HG03442 (cell line): ENCODE results near the gene PDE4B.
"Not testable (repeated sequence)": the region's sequence is repeated elsewhere in the genome, so short reads cannot be mapped to it uniquely, and the experiment has no call there.

Experiments
- ATAC-seq: cut with Tn5 transposase; IDR thresholded peaks from one replicate; pipeline ENCODE4 v1.9.1; 2021; ENCODE audit warnings: mild to moderate bottlenecking, moderate library complexity; ENCODE audit not compliant: unreplicated experiment

The PDE4B gene

DNA sequence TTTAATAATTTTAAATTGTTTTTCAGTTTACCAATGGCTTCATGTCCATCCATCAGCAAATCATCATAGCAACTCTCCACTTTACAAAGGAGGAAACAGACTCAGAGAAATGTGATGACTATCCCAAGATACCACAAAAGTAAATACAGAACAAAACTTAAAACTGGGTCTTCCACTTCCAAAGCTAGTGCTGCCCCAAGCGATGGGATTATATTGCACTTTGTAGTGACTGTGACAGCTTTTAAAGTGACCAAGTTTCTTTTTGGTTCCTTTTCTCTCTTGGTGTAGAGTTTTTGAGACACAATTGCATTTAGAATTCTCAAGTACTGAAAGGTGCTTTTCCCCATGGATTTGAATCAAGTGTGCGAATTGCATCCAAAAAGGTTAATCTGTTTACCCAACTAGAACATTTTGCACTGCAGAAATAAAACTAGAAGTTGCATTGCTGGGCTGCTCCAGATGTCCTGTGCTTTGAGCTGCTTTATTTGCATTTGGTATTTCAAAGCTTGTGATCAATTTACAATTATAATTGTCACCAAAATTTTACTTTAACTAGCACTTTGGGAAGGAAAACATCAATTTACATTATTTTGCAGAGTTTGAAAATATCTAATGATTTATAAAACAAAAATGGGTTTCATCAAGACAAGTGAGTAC lies 320.2 kb downstream of the PDE4B start:
- ATAC-seq = no peak

DNA sequence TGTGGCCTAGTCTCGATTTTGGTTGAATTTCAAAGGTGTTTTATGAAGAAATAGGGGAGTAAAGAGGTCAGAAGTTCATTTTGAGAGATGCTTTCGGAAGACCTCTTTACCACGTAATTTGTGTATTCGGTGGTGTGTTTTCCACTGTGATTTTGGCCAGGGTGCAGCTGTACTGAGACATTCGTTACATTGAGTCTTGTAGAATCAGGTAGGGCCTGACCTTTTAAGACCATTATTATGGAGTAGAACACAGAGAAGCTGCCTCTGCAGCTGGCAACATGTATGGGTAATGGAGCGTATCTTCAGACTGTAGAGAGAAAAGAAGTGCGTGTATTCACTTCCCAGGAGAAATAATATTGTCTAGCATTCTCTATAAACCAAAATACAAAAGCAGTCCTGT lies 326.5 kb downstream of the PDE4B start:
- ATAC-seq = no peak

DNA sequence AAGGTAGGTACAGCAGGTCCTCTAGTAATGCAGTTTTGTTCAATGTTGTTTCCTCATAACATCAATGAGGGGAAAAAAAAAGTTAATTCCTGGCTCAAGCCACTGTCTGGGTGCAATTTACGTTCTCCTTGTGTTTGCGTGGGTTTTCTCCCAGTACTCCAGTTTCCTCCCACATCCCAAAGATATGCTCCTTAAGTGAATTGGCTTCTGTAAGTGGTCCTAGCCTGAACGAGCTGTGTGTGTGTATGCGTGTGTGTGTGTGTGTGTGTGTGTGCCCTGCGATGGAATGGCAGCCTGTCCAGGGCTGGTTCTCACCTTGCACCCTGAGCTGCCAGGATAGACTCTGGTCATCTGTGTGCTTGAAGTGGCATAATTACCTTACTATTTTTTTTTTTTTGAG lies 332.0 kb downstream of the PDE4B start:
- ATAC-seq = no peak

DNA sequence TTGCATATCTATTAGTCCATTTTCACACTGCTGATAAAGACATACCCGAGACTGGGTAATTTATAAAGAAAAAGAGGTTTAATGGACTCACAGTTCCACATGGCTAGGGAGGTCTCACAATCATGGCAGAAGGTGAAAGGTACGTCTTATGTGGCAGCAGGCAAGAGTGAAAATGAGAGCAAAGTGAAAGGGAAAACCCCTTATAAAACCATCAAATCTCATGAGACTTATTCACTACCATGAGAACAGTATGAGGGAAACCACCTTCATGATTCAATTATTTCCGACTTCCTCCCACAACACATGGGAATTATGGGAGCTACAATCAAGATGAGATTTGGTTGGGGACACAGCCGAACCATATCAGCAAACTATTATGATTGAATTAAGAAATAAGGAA lies 335.9 kb downstream of the PDE4B start:
- not testable (repeated sequence) for ATAC-seq

DNA sequence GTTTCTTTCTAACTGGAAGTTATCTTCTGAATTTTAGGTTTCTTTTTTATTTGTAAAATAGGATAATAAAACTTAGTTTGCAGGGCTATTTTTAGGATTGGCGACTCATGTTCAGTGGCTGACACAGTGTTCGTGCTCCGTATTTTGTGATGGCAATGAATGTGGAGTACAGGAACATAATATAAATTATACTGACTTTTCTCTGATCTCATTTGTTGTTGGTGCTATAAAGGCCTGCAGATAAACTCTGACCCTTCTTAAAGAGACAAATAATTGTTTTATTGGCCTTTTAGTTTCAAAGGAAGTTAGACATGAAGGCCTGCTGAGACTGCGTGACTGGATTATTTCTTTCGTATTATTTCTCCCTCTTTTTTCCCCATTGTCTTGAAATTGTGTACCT lies 339.6 kb downstream of the PDE4B start:
- no peak for ATAC-seq

DNA sequence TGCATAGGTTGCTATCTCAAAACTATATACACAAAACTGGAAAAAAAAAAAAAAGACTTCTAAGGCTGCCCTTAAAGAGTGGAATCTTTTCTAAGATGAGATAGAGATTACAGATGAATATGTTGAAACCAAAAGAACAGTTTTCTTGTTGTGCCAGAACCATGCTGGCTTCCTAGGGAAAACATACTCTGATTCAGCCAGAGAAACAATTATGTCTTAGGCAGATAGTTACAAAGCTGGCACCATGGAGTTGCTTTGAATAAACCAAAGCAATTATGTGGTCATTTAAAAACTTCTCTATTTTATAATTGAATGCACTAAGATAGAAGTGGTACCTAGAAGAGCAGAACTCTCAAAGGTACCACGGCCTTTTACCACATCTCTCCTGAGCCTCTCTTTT lies 341.3 kb downstream of the PDE4B start:
- ATAC-seq = no peak

DNA sequence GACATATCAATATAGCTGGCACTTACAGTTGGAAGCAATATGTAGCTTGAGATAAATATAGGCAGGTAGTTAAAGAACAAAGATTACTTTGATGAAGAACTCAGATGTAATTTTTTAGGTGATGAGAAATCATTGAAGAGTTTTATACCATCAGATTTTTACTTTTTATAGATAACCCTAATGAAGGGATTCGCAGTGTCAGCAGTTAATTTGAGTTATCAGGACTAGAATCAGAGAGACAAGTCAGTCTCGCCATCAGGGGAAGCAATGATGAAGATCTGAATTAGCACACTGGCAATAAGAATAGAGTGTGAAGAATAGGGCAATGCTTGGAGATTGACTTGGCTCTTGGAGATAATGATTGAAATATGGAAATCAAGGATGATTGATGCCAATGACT lies 342.5 kb downstream of the PDE4B start:
- ATAC-seq = no peak

DNA sequence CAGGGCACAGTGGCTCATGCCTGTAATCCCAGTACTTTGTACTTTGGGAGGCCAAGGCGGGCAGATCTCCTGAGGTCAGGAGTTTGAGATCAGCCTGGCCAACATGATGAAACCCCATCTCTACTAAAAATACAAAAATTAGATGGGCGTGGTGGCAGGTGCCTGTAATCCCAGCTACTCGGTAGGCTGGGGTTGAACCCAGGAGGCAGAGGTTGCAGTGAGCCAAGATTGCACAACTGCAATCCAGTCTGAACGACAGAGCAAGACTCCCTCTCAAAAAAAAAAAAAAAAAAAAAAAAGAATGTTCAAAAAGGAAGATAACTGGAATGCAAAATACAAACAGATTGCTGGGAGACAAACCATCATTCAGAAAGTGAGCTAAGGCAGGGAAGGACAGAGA lies 343.7 kb downstream of the PDE4B start:
- not testable (repeated sequence) for ATAC-seq

DNA sequence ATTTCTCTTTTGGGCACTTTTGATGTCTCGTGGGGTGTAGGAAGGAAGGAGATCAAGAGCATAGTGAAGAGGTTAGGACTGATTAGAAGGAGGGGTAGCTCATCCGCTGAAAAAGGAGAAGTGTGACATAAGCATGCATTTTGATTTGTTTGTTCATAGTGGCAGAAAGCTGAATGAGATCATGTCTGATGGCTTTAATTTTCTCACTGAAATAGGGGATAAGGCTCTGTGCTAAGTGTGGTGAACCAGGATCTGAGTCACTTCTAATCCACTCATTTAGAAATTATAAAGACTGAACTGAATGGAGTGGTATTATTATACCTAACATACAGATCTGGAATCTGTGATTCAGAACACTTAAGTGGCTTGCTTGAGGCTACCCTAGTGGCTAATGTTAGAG lies 344.5 kb downstream of the PDE4B start:
- no peak for ATAC-seq

DNA sequence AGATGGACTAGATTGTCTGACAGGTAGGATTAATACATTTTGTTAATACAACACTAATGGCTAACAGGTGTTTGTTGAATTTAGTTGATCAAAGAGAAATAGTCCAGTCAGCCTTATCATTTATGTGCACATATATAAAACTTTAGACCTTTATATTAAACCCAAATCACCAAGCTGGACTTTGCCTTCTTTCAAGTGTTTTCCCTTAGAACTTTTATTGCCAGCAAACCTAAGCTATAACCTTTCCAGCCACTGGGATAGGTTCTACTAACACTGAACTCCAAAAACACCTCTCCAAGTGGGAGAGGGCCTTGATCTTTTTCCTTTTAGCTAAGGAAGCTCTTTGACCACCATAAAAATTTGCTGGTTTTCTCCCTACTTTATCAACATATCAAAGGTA lies 345.9 kb downstream of the PDE4B start:
- ATAC-seq = no peak

DNA sequence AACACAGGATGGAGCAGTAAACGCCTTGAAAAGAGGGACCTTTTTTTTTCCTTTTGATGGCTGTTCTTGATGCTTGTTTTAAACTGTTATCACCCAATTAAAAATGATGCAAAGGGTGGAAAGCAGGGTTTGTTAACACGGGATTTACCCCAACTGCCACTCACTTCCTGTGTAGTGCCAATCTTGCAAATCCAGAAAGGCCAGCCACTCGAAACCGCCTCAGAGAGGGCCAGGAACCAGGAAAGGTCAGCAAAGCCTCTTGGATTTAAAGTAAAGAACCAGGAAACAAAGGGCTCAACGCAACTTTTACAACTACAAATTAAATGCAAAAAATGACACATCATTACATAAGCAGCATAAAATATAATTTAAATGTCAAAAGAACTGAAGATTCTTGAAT lies 347.4 kb downstream of the PDE4B start:
- ATAC-seq = no peak

DNA sequence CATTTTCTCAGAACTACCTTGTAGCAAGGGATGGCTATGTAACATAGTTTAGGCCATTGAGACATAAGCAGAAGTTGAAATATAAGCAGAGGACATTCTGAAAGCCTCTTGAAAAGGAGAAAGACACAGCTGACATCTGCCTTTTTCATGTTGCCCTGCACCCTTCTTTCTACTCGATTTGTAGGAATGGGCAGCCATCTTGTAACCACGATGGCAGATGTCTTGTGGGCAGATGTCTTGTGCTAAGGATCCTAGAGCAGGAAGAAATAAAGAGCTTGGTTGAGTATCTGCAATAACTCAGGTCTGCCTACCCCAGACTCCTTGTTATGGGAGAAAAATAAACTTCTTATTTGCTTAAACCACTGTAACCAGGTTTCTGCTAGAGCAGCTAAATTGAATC lies 351.0 kb downstream of the PDE4B start:
- no peak for ATAC-seq

DNA sequence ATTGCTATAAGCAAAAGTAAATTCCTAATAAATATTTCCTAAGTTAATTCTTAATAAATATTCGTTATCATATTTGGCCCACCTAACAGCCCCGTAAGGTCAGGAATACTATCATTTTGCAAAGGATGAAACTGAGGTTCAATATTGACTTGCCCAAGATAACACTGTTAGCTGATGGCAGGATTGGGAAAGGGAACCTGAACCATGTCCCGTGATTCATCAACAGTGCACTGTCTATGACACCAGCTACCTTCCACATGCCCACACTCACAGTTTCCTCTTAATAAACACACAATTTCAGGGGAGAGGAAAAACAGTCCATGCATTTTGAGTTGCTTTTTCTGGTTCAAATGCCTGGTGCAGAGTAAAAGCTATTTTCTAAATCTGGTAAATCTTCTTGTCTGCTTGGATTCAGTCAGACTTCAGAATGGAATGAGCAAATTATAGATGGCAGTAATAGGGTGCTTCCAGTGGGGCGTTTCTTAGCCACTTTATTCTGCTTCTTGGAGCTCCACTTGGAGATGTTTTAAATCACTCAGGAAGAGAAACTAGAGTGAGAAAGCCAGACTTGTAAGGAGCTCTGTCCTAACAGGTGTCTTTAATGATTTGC lies 354.6 kb downstream of the PDE4B start:
- ATAC-seq = no peak

DNA sequence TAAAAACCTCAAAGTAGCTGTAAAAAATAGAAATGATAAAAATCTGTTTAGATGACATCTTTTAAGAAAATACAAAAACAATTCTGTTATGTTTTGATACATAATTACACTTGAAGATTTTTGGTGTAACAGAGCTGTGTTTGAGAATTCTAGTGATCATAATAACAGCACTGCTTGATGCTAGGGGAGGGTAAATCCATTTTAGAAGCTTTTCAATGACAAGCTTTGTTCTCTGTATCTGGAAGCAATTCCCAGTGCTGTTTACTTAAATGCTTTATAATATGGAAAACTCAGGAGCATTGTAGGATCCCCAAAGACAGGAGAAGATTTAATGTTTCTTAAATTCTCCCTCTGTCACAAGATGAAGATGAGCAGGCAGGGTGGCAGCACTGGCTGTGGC lies 359.3 kb downstream of the PDE4B start:
- ATAC-seq = no peak

DNA sequence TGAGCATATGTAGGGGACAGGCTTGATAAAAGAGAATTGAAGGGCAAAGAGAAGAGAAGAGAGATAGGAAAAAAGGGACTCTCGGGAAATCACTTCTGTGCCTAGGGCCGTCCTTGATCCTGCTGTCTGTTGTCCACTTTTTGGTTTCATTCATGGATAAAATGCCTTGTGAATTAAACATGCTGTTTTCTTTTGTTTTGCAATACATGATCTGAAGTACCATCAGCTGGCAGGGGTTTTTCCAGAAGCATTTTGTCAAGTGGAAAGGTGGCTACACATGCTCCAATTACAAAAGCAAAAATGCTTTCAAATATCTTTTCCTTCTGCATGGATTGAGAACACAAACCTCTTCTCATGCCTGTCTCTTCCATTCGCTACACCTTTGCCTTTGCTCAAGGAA lies 361.7 kb downstream of the PDE4B start:
- ATAC-seq = no peak

DNA sequence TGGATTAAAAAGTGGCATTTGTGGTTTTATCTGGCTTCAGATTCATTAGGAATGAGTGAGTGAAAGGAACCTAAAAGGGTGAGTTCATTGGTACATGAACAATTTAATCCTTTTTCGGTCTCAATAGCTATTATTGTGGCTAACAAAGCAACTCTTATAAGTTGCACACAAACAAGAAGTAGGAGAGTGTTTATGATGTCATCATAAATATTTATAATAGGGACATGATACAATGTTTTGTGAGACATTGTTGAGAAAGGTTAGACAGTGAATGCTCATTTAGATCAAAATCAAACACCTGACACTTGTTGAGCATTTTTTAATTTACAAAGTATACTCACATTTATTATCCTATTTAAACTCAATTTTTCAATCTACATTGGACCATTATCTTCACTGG lies 363.4 kb downstream of the PDE4B start:
- ATAC-seq = no peak

DNA sequence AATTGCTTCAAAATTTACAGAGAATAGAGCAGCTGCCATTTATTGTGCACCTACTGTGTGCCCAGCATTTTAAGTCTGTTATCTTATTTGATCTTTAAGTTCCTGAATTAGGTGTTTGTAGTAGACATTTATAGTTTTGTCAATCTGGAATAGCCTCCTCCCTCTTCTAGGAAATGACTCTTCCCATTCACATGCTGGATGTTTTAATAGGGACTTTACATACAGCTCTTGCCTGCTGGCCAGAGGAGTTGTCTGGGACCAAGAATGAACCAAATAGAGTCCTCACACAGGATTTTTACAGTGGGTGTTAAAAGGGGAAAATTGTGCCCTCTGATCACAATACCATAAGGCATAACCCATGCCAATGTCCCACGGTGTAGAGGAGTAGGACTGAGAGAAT lies 367.1 kb downstream of the PDE4B start:
- no peak for ATAC-seq

DNA sequence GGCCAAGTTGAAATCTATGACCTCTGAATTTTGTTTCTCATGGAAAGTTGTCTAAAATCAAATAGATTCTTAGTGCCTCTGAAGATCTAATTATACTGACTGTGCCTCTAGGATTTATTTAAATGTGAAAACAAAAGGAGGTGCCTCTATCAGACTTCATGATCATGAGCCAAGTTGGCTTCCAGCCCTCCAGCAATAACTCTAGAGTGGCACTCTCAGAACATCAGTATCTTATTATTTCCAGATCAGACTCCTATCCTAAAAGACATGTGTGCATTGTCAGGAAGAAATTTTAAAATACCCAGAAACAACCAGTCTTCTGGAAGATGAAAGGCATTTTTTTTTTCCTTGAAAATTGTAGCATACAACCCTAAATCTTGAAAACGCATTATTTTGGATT lies 368.0 kb downstream of the PDE4B start:
- no peak for ATAC-seq

DNA sequence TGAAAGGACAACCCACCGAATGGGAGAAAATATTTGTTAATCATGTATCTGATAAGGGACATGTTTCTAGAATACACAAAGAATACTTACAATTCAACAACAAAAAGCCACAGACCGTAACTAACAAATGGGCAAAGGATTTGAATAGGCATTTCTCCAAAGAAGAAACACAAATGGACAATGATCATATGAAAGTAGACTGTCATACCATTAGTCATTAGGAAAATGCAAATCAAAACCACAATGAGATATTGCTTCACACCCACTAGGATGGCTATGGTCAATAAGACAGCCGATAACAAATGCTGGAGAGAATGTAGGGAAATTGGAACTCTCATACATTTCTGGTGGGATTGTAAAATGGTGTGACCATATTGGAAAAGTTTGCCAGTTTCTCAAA lies 374.1 kb downstream of the PDE4B start:
- no peak for ATAC-seq

DNA sequence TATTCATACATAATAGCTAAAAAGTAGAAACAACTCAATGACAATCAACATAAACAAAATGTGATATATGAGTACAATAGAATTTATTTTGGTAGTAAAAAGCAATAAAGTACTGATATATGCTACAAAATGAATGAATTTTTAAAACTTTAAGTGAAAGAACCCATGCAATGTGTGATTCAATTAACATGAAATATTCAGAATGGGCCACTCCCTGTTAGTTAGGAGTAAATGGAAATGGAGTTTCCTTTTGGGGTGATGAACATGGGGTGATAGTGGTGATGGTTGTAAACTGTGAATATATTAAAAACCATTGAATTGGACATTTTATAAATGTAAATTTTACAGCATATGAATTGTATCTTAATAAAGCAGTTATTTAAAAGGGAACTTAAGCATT lies 374.6 kb downstream of the PDE4B start:
- ATAC-seq = no peak

DNA sequence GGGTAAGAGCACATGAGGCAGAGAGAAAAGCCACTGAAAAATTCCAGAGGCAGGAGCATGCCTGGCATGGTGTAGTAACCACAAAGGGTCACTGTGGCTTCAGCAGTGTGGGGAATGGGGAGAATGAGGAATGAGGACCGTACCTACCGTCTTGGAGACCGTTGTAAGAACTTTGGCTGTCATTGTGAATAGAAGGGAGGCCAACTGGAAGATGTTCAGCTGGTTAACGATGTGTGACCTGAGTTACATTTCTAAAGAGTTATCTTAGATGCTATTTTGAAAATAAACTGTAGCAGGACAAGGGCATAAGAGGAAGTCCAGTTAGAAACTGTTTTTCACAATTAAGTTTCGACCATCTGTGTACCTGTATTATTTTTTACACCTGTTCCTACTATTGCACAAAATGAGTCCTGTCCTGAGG lies 375.8 kb downstream of the PDE4B start:
- no peak for ATAC-seq

DNA sequence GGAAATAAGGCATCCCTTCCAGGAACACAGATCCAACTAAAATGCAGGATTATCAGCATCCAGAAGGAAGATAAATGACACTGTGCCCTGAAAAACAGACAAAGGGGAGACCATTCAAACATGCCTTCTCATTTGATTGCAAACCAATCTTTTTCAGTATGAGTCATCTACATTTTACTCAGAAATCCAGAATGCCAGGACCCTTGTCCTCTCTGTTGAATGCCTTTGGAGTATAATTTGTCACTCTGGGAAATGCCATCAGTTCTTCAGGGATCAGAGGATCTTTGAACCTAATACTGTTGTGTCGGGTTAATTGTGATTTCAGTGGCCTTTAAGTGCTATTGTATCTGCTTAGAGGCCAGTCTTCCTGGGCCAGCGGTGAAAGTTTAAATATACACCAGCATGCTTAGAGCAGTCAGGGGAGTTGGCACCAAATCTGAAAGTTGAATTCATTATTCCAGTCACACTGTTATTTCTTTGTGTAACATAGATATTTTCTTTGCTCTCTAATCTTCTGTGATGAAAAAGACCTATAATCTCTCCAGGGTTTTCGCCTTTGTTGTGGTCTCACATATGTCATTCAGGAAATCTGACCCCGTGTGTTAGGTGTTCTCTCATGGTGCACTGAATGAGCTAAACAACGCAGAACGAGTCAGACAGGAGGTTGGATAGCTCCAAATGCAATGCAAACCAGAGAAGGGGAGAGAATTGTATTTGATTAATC lies 376.4 kb downstream of the PDE4B start:
- no peak for ATAC-seq
